HEK293 (cell line): ENCODE measurements around the gene SLIT1.

Experiments used
- CTCF ChIA-PET: fragments of 350-600 bp; formaldehyde crosslinking; extraction: SDS; loops from one replicate; lab custom pipeline; 2021; ENCODE audit warnings: antibody characterized with exemption; lab: Yijun Ruan, JAX
- POLR2A ChIA-PET: fragments of 300-600 bp; formaldehyde crosslinking; extraction: SDS; loops from one replicate; lab custom pipeline; 2020; ENCODE audit warnings: antibody characterized with exemption, inconsistent platforms; lab: Yijun Ruan, JAX
- H3K27ac ChIP-seq: fragments of 200-500 bp; sonication (Bioruptor generic); 2 replicates; pipeline ENCODE4 v1.5.1; 2014; ENCODE audit warnings: low read depth, low read length, control low read depth, inconsistent platforms; ENCODE audit errors: extremely low read depth
- H3K36me3 ChIP-seq, 2 experiments: fragments of 200-500 bp in 1 of 2; sonication (Bioruptor generic) in 1 of 2; 1 replicate in 1 of 2; 2 replicates in 1 of 2; pipeline ENCODE4 v1.5.1; 2014 to 2017; ENCODE audit warnings: inconsistent platforms in 2 of 2, low read length in 2 of 2; ENCODE audit not compliant: control insufficient read depth in 2 of 2, insufficient read depth in 1 of 2
- H3K4me1 ChIP-seq: fragments of 200-500 bp; sonication (Bioruptor generic); 2 replicates; pipeline ENCODE4 v1.5.1; 2014; ENCODE audit warnings: mild to moderate bottlenecking, low read length, inconsistent platforms; ENCODE audit not compliant: control insufficient read depth, insufficient read depth
- H3K4me3 ChIP-seq: 2 replicates; pipeline ENCODE4 v1.5.1; 2011; ENCODE audit warnings: low read depth, mild to moderate bottlenecking, control low read depth, low read length, moderate library complexity
- H3K9me3 ChIP-seq: fragments of 200-500 bp; sonication (Bioruptor generic); 2 replicates; pipeline ENCODE4 v1.5.1; 2014; ENCODE audit warnings: low read depth, low read length, inconsistent platforms; ENCODE audit not compliant: control insufficient read depth, insufficient read depth
- HOXA7 ChIP-seq: sonication (generic); formaldehyde crosslinking; IDR thresholded peaks from 2 replicates; pipeline ENCODE4 v1.8.1; 2022; ENCODE audit warnings: missing genetic modification reagents, borderline replicate concordance
- KLF9 ChIP-seq: fragments of 450-650 bp; formaldehyde crosslinking; IDR thresholded peaks from 2 replicates; pipeline ENCODE4 v1.5.1; 2016; ENCODE audit warnings: missing biosample characterization, missing genetic modification characterization, low read depth
- TRIM28 ChIP-seq: IDR thresholded peaks from 2 replicates; pipeline ENCODE4 v1.6.1; 2011; ENCODE audit warnings: low read length, control low read depth, borderline replicate concordance
- WT1 ChIP-seq: fragments of 450-650 bp; formaldehyde crosslinking; IDR thresholded peaks from 2 replicates; pipeline ENCODE4 v1.5.1; 2016; ENCODE audit warnings: missing biosample characterization, missing genetic modification characterization
- ZEB2 ChIP-seq: fragments of 450-650 bp; formaldehyde crosslinking; IDR thresholded peaks from 2 replicates; pipeline ENCODE4 v1.5.1; 2016; ENCODE audit warnings: missing biosample characterization, missing genetic modification characterization
- ZFP69B ChIP-seq: fragments of 450-650 bp; formaldehyde crosslinking; IDR thresholded peaks from 2 replicates; pipeline ENCODE4 v1.5.1; 2016; ENCODE audit warnings: missing biosample characterization, missing genetic modification characterization
- ZNF133 ChIP-seq: fragments of 450-650 bp; formaldehyde crosslinking; IDR thresholded peaks from 2 replicates; pipeline ENCODE4 v1.5.1; 2016; ENCODE audit warnings: missing biosample characterization, missing genetic modification characterization
- ZNF157 ChIP-seq: fragments of 450-650 bp; formaldehyde crosslinking; IDR thresholded peaks from 2 replicates; pipeline ENCODE4 v1.5.1; 2016; ENCODE audit warnings: missing biosample characterization, missing genetic modification characterization
- ZNF184 ChIP-seq: fragments of 450-650 bp; IDR thresholded peaks from 2 replicates; pipeline ENCODE4 v1.5.1; 2018; ENCODE audit warnings: missing biosample characterization, mild to moderate bottlenecking, missing genetic modification characterization
- ZNF2 ChIP-seq: fragments of 450-650 bp; formaldehyde crosslinking; IDR thresholded peaks from 2 replicates; pipeline ENCODE4 v1.5.1; 2016; ENCODE audit warnings: missing biosample characterization, missing genetic modification characterization
- ZNF211 ChIP-seq: fragments of 450-650 bp; formaldehyde crosslinking; IDR thresholded peaks from 2 replicates; pipeline ENCODE4 v1.5.1; 2016; ENCODE audit warnings: low read depth, missing biosample characterization, missing genetic modification characterization
- ZNF221 ChIP-seq: fragments of 450-650 bp; formaldehyde crosslinking; IDR thresholded peaks from 2 replicates; pipeline ENCODE4 v1.5.1; 2017; ENCODE audit warnings: missing biosample characterization, missing genetic modification characterization, borderline replicate concordance
- ZNF24 ChIP-seq: fragments of 450-650 bp; formaldehyde crosslinking; IDR thresholded peaks from 2 replicates; pipeline ENCODE4 v1.5.1; 2016; ENCODE audit warnings: missing biosample characterization, missing genetic modification characterization
- ZNF324 ChIP-seq: fragments of 450-650 bp; formaldehyde crosslinking; IDR thresholded peaks from 2 replicates; pipeline ENCODE4 v1.5.1; 2016; ENCODE audit warnings: missing biosample characterization, missing genetic modification characterization
- ZNF354C ChIP-seq: fragments of 450-650 bp; formaldehyde crosslinking; IDR thresholded peaks from 2 replicates; pipeline ENCODE4 v1.5.1; 2016; ENCODE audit warnings: missing biosample characterization, missing genetic modification characterization, low read depth, borderline replicate concordance
- ZNF404 ChIP-seq: fragments of 450-650 bp; formaldehyde crosslinking; IDR thresholded peaks from 2 replicates; pipeline ENCODE4 v1.5.1; 2017; ENCODE audit warnings: missing biosample characterization, missing genetic modification characterization
- ZNF529 ChIP-seq: fragments of 450-650 bp; formaldehyde crosslinking; IDR thresholded peaks from 2 replicates; pipeline ENCODE4 v1.5.1; 2017; ENCODE audit warnings: missing genetic modification characterization, missing biosample characterization; ENCODE audit not compliant: insufficient replicate concordance
- ZNF549 ChIP-seq: fragments of 450-650 bp; IDR thresholded peaks from 2 replicates; pipeline ENCODE4 v1.5.1; 2018; ENCODE audit warnings: missing biosample characterization, missing genetic modification characterization, mild to moderate bottlenecking, inconsistent platforms, moderate library complexity
- ZNF561 ChIP-seq: fragments of 450-650 bp; IDR thresholded peaks from 2 replicates; pipeline ENCODE4 v1.5.1; 2018; ENCODE audit warnings: missing biosample characterization, missing genetic modification characterization, borderline replicate concordance
- ZNF596 ChIP-seq: fragments of 450-650 bp; IDR thresholded peaks from 2 replicates; pipeline ENCODE4 v1.5.0; 2018; ENCODE audit warnings: missing biosample characterization, mild to moderate bottlenecking, missing genetic modification characterization, moderate library complexity
- ZNF610 ChIP-seq: fragments of 450-650 bp; formaldehyde crosslinking; IDR thresholded peaks from 2 replicates; pipeline ENCODE4 v1.5.1; 2016; ENCODE audit warnings: missing biosample characterization, missing genetic modification characterization, borderline replicate concordance
- ZNF701 ChIP-seq: fragments of 450-650 bp; formaldehyde crosslinking; IDR thresholded peaks from 2 replicates; pipeline ENCODE4 v1.5.1; 2016; ENCODE audit warnings: missing biosample characterization, missing genetic modification characterization
- ZNF707 ChIP-seq: fragments of 450-650 bp; formaldehyde crosslinking; IDR thresholded peaks from 2 replicates; pipeline ENCODE4 v1.5.1; 2016; ENCODE audit warnings: missing biosample characterization, missing genetic modification characterization
- ZNF777 ChIP-seq: fragments of 450-650 bp; formaldehyde crosslinking; IDR thresholded peaks from 2 replicates; pipeline ENCODE4 v1.5.1; 2017; ENCODE audit warnings: missing biosample characterization, missing genetic modification characterization, borderline replicate concordance
- TF ChIP-seq, protein P1 (sequence below): fragments of 450-650 bp; formaldehyde crosslinking; IDR thresholded peaks from 2 replicates; pipeline ENCODE4 v1.5.1; 2016; ENCODE audit warnings: missing biosample characterization, missing genetic modification characterization
- TF ChIP-seq, protein P2 (sequence below): fragments of 450-650 bp; formaldehyde crosslinking; IDR thresholded peaks from 2 replicates; pipeline ENCODE4 v1.5.1; 2016; ENCODE audit warnings: missing biosample characterization, missing genetic modification characterization
- TF ChIP-seq, protein P3 (sequence below): fragments of 450-650 bp; formaldehyde crosslinking; IDR thresholded peaks from 2 replicates; pipeline ENCODE4 v1.5.1; 2016; ENCODE audit warnings: missing biosample characterization, missing genetic modification characterization, borderline replicate concordance

SLIT1 gene

DNA sequence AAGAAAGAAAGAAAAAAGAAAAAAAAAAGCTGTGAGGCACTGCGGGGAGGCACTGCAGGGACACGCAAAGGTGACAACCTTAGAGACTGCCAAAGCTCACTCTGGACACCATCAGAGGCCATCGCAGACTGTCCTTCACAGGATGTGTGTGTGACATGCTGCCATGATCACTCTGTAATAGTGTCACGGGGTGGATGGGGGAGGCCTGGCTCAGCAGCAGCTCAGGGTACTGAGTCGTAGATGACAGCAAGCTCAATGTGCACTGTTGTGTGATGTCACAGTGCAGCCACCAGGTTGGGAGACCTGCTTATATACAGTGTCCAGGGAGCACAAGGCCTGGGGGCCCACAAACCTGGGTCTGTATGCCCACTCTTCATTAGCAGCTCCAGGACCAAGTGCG, 83.3 kb downstream of the SLIT1 start:
- Histone ChIP-seq H3K36me3 (no peaks in the 10 kb centered on the region), H3K4me1 (no peaks in the 10 kb centered on the region), H3K9me3 (no peaks in the 10 kb centered on the region), H3K4me3 (no peak overlapping the region), H3K27ac (no peak overlapping the region)
- CTCF ChIA-PET, result interaction anchor here (0.5 to 1.9 kb wide), 6 partner anchors 14 to 1008 kb away, joined by 3 to 8 read pairs (median 4); no protein-coding TSS in a partner anchor
- POLR2A ChIA-PET, result no interaction called here
- no peak for TF ChIP-seq ZNF221 (tag by site-specific recombination)

DNA sequence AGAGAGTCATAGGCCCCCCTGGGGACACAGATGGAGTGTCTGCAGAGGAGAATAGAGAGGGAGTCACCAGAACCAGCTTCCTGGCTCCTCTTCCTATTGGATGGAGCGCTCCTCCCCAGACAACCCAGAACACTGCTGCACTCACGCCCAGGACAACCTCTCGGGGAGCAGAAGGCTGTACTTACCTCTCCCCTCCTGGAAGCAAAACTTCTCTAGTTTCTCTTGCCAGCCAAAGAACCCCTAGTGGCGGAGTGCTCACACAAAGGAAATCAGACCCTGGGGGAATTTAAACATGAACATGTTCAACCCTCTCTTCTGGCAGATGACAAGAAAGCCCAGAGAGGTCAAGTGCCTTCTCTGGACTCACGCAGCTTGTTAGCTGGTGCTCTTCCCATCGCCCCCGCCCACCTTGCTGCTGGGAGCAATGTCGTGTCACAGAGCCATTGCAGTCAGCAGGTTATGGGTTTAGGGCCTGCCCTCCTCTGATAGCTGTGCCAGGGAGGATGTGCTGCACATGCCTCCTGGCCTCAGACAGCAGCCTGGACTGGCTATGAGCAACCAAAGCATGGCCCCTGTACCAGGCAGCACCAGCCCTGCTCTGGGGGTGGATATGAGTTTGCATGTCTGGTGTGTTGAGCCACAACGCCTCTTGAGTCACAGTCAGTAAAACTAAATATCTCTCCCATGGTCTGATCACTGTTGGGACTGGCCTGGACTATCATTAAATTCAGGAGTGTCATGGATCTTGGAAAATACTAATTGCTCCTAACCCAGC, 84.4 kb downstream of the SLIT1 start:
- POLR2A ChIA-PET, result no interaction called here

DNA sequence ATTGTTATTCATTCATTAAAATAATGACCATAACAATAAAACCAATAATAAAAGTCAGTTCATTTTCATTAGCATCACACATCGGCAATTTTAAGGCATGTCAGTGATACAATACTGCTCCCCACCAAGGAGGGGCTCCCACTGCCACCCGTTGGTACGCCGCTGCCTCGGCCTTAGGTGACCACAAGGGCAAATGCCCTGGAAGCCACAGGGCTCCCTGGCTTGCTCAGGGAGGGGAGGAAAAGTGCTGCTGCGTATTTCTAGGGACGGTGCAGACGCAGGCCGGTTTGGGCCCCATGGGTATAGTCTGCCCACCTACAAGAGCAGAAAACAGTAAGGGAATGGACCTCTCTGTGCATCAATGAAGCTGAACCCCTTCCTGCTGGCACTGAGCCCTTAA, 85.1 kb downstream of the SLIT1 start:
- Histone ChIP-seq H3K9me3 (no peaks in the 10 kb centered on the region), H3K4me3 (no peak overlapping the region), H3K4me1 (no peaks in the 10 kb centered on the region), H3K27ac (no peak overlapping the region), H3K36me3 (no peaks in the 10 kb centered on the region)
- ChIA-PET CTCF (interaction anchor here (0.7 kb wide), 1 partner anchor 675 kb away, joined by 3 read pairs; no protein-coding TSS in a partner anchor), POLR2A (no interaction called here)
- TF ChIP-seq ZNF324 (tag by site-specific recombination) (no peak), ZNF561 (tag by site-specific recombination) (no peak), KLF9 (tag by site-specific recombination) (no peak), ZNF777 (tag by site-specific recombination) (no peak), ZNF529 (no peak), ZNF354C (tag by site-specific recombination) (no peak)
- TF ChIP-seq, protein P1, sequence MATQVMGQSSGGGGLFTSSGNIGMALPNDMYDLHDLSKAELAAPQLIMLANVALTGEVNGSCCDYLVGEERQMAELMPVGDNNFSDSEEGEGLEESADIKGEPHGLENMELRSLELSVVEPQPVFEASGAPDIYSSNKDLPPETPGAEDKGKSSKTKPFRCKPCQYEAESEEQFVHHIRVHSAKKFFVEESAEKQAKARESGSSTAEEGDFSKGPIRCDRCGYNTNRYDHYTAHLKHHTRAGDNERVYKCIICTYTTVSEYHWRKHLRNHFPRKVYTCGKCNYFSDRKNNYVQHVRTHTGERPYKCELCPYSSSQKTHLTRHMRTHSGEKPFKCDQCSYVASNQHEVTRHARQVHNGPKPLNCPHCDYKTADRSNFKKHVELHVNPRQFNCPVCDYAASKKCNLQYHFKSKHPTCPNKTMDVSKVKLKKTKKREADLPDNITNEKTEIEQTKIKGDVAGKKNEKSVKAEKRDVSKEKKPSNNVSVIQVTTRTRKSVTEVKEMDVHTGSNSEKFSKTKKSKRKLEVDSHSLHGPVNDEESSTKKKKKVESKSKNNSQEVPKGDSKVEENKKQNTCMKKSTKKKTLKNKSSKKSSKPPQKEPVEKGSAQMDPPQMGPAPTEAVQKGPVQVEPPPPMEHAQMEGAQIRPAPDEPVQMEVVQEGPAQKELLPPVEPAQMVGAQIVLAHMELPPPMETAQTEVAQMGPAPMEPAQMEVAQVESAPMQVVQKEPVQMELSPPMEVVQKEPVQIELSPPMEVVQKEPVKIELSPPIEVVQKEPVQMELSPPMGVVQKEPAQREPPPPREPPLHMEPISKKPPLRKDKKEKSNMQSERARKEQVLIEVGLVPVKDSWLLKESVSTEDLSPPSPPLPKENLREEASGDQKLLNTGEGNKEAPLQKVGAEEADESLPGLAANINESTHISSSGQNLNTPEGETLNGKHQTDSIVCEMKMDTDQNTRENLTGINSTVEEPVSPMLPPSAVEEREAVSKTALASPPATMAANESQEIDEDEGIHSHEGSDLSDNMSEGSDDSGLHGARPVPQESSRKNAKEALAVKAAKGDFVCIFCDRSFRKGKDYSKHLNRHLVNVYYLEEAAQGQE, result no peak
- TF ChIP-seq, protein P2, sequence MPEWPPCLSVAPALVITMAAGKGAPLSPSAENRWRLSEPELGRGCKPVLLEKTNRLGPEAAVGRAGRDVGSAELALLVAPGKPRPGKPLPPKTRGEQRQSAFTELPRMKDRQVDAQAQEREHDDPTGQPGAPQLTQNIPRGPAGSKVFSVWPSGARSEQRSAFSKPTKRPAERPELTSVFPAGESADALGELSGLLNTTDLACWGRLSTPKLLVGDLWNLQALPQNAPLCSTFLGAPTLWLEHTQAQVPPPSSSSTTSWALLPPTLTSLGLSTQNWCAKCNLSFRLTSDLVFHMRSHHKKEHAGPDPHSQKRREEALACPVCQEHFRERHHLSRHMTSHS, result no peak

More for the DNA sequence above, 84.4 kb downstream of the SLIT1 start:
- no peak overlapping the region for H3K27ac ChIP-seq
- CTCF ChIA-PET, result interaction anchor here (1.9 kb wide), 1 partner anchor 28 kb away, joined by 6 read pairs; no protein-coding TSS in a partner anchor
- no peaks in the 10 kb centered on the region for H3K9me3 ChIP-seq
- H3K4me1 ChIP-seq, result no peaks in the 10 kb centered on the region
- no peak for TF ChIP-seq ZNF211 (tag by site-specific recombination)
- no peak for TF ChIP-seq ZNF184 (tag by site-specific recombination)
- no peak for TF ChIP-seq ZNF549 (tag by site-specific recombination)
- no peak for TF ChIP-seq ZNF404 (tag by site-specific recombination)
- no peak for TF ChIP-seq WT1 (tag by site-specific recombination)
- TF ChIP-seq ZNF133 (tag by site-specific recombination), result no peak
- TF ChIP-seq, protein P3, sequence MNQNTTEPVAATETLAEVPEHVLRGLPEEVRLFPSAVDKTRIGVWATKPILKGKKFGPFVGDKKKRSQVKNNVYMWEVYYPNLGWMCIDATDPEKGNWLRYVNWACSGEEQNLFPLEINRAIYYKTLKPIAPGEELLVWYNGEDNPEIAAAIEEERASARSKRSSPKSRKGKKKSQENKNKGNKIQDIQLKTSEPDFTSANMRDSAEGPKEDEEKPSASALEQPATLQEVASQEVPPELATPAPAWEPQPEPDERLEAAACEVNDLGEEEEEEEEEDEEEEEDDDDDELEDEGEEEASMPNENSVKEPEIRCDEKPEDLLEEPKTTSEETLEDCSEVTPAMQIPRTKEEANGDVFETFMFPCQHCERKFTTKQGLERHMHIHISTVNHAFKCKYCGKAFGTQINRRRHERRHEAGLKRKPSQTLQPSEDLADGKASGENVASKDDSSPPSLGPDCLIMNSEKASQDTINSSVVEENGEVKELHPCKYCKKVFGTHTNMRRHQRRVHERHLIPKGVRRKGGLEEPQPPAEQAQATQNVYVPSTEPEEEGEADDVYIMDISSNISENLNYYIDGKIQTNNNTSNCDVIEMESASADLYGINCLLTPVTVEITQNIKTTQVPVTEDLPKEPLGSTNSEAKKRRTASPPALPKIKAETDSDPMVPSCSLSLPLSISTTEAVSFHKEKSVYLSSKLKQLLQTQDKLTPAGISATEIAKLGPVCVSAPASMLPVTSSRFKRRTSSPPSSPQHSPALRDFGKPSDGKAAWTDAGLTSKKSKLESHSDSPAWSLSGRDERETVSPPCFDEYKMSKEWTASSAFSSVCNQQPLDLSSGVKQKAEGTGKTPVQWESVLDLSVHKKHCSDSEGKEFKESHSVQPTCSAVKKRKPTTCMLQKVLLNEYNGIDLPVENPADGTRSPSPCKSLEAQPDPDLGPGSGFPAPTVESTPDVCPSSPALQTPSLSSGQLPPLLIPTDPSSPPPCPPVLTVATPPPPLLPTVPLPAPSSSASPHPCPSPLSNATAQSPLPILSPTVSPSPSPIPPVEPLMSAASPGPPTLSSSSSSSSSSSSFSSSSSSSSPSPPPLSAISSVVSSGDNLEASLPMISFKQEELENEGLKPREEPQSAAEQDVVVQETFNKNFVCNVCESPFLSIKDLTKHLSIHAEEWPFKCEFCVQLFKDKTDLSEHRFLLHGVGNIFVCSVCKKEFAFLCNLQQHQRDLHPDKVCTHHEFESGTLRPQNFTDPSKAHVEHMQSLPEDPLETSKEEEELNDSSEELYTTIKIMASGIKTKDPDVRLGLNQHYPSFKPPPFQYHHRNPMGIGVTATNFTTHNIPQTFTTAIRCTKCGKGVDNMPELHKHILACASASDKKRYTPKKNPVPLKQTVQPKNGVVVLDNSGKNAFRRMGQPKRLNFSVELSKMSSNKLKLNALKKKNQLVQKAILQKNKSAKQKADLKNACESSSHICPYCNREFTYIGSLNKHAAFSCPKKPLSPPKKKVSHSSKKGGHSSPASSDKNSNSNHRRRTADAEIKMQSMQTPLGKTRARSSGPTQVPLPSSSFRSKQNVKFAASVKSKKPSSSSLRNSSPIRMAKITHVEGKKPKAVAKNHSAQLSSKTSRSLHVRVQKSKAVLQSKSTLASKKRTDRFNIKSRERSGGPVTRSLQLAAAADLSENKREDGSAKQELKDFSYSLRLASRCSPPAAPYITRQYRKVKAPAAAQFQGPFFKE (tag by site-specific recombination), result no peak
- TF ChIP-seq ZNF707 (tag by site-specific recombination), result no peak
- no peak for TF ChIP-seq ZFP69B
- no peak for TF ChIP-seq ZNF596 (tag by site-specific recombination)
- TF ChIP-seq ZNF24 (tag by site-specific recombination), result no peak
- TF ChIP-seq ZNF561 (tag by site-specific recombination), result no peak
- TF ChIP-seq HOXA7 (CRISPR knock-in tag), result no peak
- no peak for TF ChIP-seq TRIM28
- TF ChIP-seq ZNF610, result no peak
- TF ChIP-seq ZEB2 (tag by site-specific recombination), result no peak
- no peak for TF ChIP-seq ZNF157 (tag by site-specific recombination)
- no peak for TF ChIP-seq ZNF2 (tag by site-specific recombination)
- TF ChIP-seq ZNF701 (tag by site-specific recombination), result no peak
- H3K4me3 ChIP-seq, result no peak overlapping the region
- no peaks in the 10 kb centered on the region for H3K36me3 ChIP-seq
